ENCODE measurements around the gene KLHL29.

The KLHL29 gene

DNA sequence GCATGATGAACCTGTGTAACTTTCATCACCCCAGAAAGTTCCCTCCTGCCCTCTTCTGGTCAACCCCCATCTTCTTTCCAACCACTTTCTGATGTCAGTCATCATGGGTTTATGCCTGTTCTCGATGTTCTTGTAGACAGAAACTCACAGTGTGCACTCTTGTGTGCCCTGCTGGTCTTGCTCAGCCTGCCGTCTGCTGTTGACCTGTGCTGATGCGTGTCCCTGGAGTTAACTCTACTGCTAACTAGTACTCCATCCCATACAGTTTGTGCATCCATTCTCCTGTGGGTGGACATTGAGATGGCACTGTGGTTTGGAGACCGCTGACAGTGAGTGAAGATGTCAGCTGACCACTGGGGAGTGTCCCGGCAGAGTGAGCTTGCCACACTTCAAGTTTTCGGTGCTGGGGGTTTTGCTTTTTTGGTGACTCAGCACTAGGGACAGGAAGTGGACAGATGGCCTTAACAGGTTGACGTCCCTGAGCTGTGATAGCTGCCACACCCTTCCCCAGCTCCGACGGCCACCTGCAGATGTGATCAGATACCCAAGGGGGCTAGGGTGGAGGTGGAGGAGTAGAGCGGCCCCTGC, 14.8 kb downstream of the KLHL29 start:
- no peak for DNase-seq

DNA sequence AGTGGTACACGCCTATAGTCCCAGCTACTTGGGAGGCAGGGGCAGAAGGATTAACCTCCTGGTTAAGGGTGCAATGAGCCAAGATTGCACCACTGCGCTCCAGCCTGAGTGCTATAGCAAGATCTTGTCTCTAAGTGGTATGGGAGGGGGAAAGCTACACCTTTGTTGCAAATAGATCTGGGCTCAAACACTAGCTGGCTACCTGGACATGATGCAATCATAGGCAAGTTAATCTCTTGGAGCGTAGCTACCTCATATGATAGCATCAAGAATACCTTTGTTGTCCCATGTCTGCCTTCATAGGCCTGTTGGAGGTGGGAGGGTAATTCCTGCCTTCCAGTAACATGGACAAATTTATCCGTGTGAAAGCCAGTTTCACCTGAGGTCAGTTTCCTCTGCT, 15.7 kb downstream of the KLHL29 start:
- no peak for DNase-seq

DNA sequence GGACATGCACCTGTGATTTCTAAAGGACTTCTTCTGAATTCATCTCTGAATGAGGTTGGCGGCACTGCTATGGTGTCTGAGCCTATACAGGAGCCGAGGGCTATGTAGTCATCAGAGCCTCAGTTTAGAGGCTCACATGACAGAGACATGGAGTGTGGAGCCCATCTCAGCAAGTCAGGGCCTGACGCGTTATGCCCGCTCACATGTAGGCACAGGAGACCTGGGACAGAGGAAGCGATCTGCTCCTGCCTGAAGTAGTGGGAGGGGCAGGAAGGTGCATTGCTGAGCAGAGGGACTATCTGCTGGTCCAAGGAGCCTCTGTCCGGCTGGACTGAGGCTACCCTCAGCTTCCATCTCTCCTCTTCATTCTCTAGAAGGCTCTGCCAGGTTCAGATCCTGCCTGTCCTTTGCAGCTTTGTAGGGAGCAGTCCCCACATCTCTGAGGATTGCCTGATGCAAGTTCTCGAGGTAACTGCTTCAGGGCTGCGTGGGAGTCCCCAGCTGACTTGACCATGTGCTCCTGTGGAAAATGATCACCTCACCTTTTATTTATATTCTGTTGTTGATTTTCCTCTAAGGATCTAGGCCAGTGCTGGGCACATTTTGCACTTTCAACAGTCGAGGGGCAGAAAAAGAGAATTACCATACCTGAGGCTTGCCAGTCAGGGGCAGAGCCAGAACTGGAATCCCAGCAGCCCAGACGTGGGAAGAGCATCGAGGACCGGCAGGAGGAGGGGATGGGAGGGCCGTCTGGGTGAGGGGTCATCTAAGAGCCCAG, 16.6 kb downstream of the KLHL29 start:
- no peak for DNase-seq

DNA sequence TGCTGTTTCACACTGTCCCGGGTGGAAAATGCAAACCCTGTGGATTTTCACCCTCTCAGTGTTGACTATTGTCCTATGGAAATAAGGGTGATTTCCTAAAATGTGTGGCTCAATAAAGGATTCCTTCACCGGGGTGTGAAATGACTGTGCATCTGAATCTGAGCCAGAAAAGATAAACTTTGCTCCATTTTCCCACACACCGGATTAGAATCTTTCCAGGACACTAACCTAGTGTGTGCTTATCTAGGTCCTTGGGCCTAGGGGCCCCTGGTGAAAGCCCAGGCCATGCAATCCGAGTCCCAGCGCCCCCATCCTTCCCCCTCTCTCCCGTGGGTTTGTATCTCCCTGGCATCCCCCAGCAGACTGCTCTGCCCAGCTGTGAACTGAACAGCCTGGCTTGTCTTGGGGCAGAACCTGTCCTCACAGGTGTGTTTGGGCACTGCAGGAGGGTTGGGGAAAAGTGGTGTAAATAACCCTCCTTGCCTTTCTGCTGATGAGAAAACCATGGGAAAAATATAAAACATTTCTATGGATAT, 17.3 kb downstream of the KLHL29 start:
- no peak for DNase-seq

DNA sequence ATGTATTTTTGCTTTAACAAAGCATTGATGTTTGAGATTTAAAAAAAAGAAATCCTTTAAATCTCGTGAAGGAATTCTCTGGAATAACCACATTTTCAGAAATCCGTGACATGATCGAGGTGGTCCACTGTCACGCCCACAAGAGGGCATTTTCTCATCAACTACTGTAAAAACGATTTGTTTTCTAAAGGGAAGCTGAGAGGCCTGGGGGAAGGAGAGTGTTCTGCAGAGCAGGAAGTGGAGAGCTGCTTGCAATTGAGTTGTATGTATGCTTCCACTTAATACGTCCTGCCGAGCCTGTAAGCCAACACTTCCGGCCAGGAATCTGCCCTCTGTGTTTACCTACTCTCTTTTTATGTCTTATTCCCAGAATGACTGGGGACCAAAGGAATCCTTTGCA, 19.4 kb downstream of the KLHL29 start:
- no peak for DNase-seq

DNA sequence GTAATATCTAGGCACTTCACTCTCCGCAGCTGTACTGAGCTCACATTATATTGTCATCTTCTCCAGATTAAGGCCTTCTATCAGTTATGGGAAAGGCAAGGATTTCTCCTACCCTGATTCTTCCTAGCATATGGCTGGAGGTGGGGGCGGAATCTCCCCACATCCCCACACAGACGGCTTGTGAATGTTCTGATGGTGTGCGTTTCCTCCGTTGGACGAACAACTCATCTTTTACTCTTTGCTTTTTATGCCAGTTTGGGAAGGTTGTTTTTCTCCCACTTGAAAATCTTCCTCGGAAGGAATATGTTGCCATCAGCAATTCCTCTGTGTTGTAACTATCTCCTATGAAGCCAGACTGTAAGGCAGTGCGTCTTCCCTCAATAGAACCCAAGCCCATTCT, 24.3 kb downstream of the KLHL29 start:
- DNase-seq: no peak

DNA sequence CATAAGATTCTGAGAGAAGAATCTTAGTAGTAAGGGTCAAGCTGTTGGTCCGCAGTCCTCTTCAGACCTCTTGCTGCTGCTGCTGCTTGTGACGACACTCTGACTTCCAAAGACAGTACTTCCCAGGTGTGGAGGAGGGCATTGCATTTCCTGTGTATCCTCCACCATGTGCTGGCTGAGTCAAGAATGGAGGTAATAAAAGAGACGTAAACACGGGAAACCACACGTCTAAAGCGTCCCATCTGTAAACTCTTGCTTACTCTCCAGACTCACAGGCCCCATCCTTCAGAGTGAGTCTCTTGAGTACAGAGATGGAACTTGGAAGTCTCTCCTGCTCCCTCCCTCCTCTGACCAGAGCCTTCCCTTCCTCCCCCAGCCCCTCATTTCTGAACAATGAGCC, 25.6 kb downstream of the KLHL29 start:
- no peak for DNase-seq

DNA sequence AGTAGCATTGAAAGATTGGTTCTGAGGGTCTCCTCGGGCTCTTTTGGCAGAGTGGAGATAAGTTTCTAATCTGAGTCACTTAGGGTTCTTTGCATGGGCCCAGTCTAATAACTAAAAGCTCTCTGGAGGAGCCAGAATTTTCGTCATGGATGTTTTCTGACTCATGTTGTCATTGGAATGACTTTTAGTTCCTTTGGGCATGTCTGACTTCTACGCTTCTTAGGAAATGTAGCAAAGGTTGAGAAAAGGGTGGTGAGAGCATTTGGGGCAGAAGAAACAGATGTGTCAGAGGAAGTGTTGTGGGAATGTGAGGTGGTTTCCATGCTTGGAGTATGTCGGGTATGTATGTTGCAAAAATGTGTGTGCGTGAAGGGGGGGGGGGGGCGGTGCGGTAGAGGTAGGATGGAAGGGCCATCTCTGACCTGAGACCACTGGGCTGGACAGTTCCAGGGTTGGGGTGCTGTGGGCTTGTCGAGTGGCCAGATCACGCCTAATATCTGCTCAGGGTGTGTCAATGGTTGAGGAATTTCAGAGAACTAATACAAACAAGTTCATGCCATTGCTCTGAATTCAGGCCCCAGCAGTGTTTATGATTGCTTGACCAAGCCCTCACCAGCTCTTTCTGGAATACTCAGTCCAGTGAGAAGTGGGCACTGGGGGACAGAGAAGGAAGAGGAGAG, 26.9 kb downstream of the KLHL29 start:
- DNase-seq: no peak

DNA sequence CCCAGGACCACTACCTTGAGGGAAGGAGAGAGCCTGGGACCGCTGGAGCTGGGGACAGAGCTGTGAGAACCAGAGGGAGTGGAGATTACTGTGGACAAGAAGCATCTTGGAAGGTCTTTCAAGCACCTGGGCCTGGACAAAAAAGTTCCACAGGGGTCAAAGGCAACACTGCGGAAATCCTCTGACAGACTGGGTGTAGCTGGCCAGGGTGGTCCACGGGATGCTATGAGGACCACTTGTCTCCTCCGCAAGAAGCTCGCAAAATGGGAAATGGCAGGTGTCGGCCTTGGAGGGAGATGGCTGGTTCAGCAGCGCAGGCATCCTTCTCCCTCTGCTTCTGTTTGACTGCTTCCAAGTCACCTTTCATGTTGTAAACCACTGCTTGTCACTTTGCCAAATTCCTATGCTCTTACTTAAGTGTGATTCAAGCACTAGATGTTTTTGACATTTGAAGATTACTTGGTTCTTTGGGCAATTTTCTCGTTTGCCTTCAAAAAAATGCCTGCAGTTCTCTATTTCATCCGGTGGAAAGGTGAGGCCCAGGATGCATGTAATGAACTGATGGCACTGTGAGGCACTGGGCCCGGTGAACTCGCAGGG, 27.7 kb downstream of the KLHL29 start:
- DNase-seq: no peak

DNA sequence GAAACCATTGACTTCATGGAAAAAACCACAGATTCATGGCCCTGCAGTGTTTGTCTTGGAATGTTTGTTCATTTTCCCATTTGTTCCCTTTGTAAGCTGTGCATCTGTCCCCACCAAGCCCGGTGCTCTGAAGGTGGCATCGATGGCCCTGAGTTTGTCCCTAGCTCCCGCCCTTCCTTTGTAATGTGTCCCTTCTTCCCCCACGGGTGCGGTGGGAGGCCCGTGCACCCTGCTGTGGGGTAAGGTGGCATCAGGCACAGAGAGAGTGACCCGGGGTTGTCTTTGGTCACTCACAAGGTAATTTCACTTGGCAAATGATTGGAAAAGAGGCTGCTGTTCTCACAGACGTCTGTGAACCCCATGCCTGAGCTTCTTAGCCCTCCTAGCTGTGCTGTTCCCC, 28.7 kb downstream of the KLHL29 start:
- DNase-seq: no peak

DNA sequence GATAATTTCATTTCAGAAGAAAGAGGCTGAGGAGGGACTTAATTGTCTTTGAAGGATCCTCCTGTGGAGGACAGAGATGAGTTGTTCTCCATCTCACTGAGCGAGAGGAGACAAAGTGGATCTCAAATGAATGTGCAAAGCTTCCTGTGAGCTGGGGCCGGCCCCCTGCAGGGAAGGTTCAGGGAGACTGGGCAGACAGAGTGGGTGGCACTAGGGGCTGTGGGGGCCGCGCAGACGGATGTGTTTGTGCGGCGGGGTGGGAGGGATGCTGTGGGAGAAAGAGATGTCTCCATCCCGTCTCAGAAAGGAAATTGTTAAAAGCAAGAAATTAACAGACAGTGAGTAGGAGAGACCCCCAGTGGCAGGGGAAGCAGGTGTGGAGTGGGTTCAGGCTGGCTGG, 29.1 kb downstream of the KLHL29 start:
- DNase-seq: no peak

DNA sequence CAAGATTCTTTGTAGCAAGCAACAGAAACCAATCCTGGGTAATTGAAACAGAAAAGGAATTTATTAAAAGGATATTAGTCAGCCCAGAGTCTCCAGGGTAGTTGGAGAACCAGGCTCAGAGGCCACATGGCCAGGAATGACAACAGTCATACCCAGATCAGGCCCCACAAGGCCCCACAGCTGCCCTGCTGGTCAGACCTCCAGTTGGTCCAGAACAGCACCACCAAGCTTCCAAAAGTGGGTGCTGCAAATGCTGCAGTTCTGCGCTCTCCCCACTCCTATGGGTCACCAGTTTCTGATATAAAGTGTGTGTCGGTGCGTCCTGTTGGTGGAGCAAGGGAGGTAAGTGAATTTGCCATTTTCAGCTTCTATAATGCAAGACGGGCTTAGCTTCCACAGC, 29.9 kb downstream of the KLHL29 start:
- no peak for DNase-seq

DNA sequence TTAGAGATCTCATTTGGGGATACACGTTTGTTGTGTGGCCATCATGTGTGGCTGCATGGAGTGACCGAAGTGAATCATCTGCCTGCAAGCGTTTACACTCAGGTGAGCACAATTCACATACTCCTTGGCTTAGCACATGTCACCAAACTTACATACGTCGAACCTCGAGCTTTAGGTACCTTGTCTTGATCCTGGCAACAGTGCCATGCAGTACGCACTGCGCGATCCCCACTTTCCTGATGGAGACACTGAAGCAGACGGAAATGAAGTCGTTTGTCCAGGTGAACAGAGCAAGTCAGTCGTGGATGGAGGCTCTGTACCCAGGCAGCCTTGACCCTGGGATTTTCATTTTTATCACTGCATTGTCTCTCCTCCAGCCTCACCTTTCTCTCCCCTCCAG, 32.3 kb downstream of the KLHL29 start:
- no peak for DNase-seq

DNA sequence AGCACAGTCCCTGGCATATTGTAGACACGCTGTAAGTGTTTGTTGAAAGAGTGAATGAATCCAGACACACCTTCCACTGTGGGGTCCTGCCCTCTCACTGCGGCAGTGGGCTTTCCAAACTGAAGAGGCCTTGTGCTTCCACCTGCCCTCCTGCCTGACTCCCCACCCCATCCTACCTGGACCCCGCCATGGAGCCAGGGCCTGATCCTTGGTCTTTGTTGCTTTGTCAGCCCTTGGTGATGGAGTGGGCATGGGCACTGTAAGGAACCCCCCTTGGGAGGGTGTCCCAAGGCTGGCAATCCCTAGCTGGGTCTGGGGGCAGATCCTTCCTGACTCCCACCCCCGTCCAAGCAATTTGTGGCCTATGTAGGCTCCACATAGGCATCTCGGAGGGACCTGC, 33.1 kb downstream of the KLHL29 start:
- DNase-seq: no peak

DNA sequence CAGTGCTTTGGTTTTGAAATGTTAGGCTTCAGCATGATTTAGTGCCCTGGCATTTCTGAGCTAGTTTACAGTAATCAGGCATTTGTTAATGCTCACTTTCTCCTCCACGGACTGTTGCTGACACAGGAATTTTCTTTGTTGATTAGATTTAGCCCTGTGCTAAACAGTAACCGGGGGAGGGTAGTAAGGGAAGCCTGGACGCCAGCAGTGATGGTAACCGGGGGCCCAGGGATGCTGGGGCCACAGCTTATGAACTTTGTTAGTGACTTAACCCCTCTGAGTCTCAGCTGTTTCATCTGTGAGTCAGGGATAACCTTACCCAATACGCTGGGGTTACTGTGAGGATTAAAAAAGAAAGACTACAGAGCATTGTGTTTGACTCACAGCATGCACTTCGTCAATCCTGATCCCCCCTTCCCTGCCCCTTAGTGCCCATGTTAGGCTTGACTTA, 33.5 kb downstream of the KLHL29 start:
- no peak for DNase-seq

DNA sequence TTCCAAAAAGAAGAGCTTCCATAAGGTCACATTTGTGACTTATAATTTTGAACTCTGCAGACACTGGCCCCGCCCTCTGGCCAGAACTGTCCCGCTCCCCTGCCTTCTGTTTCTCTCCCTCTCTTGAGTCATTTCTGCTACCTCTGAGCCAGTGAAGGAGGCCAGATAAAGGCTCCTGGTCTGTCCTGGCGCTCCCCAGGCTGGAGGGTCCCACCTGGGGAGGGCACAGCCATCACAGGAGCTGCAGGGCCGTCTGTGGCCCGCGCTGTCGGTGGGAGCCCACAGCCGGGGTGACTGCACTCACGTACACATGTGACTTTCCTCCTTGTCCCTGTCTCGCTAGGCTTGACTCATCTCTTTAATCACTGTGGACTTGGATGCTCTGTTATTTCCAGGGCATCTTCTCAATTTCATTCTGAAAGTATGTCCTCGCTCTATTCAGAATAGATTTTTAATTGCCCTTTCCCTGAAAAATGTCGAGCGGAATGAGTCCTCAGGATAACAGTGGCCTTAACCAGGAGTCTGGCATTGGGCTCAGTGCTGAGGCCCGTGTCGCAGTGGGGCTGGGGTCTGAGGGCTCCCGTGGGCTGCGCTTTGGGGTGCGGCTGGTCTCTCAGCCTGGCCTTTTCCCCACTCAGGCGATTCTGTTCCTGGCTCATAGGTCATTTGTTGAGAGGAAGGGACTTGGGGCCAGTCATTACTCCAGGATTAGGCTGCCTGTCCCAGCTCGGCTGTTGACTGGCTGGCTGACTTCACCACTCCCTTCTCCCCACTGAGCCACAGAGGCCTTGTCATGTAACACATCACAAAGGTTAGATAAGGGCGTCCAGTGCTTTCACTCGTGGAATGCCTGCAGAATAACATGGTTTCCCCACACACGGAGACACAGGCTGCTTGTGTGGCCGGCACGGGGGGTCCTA, 34.5 kb downstream of the KLHL29 start:
- no peak for DNase-seq

DNA sequence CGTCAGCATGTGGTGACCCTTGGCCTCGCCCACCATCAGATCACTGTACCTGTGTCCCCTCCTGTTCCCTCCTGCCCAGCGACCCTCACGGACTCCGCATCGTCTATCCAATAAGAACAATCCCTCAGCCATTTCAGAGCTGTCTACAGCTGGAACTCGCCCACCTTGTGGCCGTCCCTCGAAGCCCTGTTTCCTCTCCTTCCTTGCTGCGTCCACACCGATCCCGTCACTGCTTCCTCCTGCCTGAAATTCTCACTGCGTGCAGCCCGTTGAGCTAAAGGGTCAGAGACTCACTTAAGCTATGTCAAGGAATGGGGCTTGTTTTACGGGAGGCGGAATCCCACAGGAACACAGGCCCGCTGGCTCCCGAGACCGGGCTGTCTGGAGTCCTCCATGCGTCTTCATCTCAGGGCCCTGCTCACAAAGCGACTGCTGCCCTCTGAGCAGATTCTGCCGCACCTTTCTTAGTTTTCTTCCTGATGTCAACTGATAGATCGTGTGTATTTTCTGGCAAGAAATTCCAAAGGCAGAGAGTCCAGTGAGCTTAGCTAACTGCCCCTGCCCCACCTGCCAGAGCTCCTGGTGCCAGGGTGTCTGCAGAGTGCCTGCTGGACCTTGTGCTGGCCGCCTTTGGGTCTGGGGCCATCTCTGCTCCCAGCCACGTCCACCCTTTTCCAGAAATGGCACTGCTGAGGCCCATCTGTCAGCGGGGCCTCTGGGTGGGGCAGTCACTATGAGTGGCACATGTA, 35.3 kb downstream of the KLHL29 start:
- DNase-seq: no peak

DNA sequence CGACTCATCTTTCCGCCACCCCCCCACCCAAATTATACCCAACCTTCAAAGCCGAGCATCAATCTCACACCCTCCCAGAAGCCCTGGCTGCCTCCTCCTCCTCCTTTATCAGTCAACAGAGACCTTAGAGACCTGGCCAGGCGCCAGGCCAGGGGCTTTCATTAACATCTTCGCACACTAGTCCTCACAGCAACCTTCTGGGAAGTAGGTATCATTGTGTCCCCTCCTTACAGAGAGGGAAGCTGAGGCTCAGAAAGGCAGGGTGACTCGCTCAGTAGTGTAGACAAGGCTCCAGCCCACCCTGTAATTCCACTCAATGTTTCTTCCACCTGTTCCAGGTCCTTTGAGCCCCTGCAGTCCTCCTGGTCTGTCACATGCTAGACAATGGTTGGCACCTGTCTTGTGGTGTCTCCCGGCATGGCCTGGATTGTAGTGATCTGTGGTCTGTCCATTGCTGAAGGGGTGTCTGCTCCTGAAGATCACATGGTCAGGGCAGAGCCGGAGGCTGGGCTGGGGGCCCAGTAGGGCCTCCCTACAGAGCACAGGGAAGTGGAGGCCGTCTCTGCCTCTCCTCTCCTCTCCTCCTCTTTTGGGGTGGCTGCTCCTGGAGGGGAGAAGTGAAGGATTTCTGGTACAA, 36.0 kb downstream of the KLHL29 start:
- no peak for DNase-seq

DNA sequence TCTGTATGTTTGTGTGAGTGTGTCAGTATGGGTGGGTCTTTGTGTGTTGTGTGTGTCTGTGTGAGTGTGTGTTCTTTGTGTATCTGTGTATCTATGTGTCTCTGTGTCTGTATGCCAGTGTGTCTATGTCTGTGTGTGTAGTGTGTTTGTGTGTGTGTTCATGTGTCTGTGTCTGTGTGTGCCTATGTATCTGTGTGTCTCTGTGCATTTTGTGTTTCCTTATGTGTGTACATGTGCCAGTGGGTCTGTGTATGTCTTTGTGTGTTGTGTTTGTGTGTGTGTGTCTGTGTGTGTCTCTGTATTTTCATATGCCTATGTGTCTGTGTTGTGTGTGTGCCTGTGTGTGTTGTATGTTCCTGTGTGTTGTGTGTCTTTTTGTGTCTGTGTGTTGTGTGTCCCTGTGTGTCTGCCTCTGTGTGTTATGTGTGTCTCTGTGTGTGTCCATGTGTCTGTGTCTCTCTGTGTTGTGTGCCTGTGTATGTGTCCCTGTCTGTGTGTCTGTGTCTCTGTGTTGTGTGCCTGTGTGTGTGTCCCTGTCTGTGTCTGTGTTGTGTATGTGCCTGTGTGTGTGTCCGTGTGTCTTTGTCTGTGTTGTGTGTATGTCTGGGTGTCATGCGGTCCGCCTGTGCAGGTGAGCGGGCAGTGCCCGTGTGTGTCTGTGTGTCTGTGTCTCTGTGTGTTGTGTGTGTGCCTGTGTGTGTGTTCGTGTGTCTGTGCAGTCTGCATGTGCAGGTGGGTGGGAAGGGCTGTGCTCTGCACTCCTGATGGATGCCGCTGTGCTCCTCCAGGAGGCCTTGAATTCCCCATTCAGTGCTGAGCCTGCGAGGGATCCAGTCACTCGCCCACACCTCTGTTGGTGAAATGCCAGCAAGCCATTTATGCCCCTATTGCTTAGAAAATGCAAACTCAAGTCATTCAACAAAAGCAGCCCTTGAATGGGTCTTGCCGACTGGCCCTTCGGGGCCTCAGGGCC, 37.4 kb downstream of the KLHL29 start:
- no peak for DNase-seq
